ENCODE data around the gene ANG. TPM values are rescaled to one million over a fixed set of nuclear protein-coding genes. Genes with fewer than 3 reads are reported as not detected.

The ANG gene
- total RNA-seq, 1 experiment from 2014 or later = 5.8 TPM

DNA sequence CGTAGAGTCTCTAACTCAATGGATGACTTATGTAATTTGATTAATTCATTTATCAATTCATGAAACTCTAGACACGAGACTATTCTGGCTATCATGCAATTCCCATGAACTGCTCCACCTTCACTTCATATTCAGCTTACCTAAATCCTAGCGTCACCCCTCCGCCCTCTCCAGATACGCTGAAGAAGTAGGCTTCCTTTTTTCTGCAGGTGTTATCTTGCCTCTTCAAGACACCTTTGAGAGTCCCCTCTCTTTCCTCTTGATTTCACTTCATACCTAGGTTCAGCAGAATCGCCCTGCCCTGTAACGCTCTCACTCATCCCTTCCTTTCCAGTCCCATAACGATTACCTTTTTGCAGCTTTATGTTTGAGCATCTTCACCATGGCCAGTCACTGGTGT is 8.2 kb upstream of the ANG start:
- intact Hi-C loops (cut with micrococcal nuclease) = loop anchor here (2.0 to 5.0 kb wide), 3 partner anchors 213 to 338 kb away; partner anchors contain the start of genes METTL17, PARP2 and PNP
- no peaks in the 10 kb centered on the region for H4K20me1 ChIP-seq (ENCODE audit: insufficient read depth)
- ChIA-PET CTCF (interaction anchor here (0.6 to 6.1 kb wide), 8 partner anchors 11 to 441 kb away, joined by 4 to 59 read pairs (median 14); no protein-coding TSS in a partner anchor), RAD21 (ENCODE audit: low non-redundant PET in 1 of 2, low total read pairs in 2 of 2, uncharacterized antibody in 2 of 2, unreplicated experiment in 2 of 2) (no interaction called here), POLR2A (interaction anchor here (0.8 to 6.1 kb wide), 8 partner anchors 9 to 337 kb away, joined by 3 to 47 read pairs (median 16); partner anchors contain the start of gene PARP2)
- no peak for DNase-seq (ENCODE audit: low read depth, low spot score)
- H3K79me2 ChIP-seq (ENCODE audit: insufficient read depth, low read length) = no peaks in the 10 kb centered on the region
- no TSS peak for BruUV-seq (replicated peaks)
- no peak overlapping the region; the same call in 1 of the 2 replicates for H3K9ac ChIP-seq (ENCODE audit: low read length)
- no peaks in the 10 kb centered on the region for H3K9me3 ChIP-seq (ENCODE audit: control insufficient read depth in 1 of 2, insufficient read depth in 1 of 2, low read depth in 1 of 2, low read length in 2 of 2)
- no peaks in the 10 kb centered on the region for H3K27me3 ChIP-seq (ENCODE audit: insufficient read depth, low read length)
- no peaks in the 10 kb centered on the region for H3K36me3 ChIP-seq (ENCODE audit: control insufficient read depth in 1 of 2, insufficient read depth in 2 of 2, low read length in 2 of 2)
- peak overlapping the region in 1 of 2 experiments; percentile 72; a peak in 1 of 4 replicates for H3K4me3 ChIP-seq (replicated peaks in 1 of 2; ENCODE audit: low read depth in 1 of 2, low read length in 2 of 2)
- H3K4me1 ChIP-seq (ENCODE audit: control insufficient read depth in 1 of 2, insufficient read depth in 2 of 2, low read length in 2 of 2) = peaks cover 25 to 57% of the 10 kb centered on the region in 2 experiments
- TF ChIP-seq POLR2A (IDR thresholded peaks at IDR 0.05; ENCODE audit: borderline replicate concordance, extremely low read depth, insufficient read depth, insufficient read length) (no peak), EZH2phosphoT487 (IDR thresholded peaks at IDR 0.05; ENCODE audit: borderline replicate concordance) (no peak), ZFX (IDR thresholded peaks at IDR 0.05) (no peak), CEBPB (IDR thresholded peaks at IDR 0.05; ENCODE audit: low read depth) (no peak), ELF1 (IDR thresholded peaks at IDR 0.05; ENCODE audit: borderline replicate concordance, low read depth) (no peak), EZH2 (IDR thresholded peaks at IDR 0.05) (no peak), SIN3A (IDR thresholded peaks at IDR 0.05; ENCODE audit: low read depth) (no peak), YY1 (IDR thresholded peaks at IDR 0.05; ENCODE audit: extremely low read depth, insufficient replicate concordance, low read depth, low read length) (no peak), REST (IDR thresholded peaks at IDR 0.05; ENCODE audit: low read depth) (no peak), CTCF (IDR thresholded peaks at IDR 0.05 in 2 of 3, conservative IDR thresholded peaks at IDR 0.05 in 1 of 3; ENCODE audit: borderline replicate concordance in 1 of 3, insufficient read depth in 1 of 3, low read depth in 2 of 3, low read length in 2 of 3) (no peak), ZNF274 (IDR thresholded peaks at IDR 0.05; ENCODE audit: low read depth, low read length) (no peak)
- TF ChIP-seq, protein P1, sequence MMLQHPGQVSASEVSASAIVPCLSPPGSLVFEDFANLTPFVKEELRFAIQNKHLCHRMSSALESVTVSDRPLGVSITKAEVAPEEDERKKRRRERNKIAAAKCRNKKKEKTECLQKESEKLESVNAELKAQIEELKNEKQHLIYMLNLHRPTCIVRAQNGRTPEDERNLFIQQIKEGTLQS (IDR thresholded peaks at IDR 0.05) = no peak
- TF ChIP-seq, protein P2, sequence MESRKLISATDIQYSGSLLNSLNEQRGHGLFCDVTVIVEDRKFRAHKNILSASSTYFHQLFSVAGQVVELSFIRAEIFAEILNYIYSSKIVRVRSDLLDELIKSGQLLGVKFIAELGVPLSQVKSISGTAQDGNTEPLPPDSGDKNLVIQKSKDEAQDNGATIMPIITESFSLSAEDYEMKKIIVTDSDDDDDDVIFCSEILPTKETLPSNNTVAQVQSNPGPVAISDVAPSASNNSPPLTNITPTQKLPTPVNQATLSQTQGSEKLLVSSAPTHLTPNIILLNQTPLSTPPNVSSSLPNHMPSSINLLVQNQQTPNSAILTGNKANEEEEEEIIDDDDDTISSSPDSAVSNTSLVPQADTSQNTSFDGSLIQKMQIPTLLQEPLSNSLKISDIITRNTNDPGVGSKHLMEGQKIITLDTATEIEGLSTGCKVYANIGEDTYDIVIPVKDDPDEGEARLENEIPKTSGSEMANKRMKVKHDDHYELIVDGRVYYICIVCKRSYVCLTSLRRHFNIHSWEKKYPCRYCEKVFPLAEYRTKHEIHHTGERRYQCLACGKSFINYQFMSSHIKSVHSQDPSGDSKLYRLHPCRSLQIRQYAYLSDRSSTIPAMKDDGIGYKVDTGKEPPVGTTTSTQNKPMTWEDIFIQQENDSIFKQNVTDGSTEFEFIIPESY (IDR thresholded peaks at IDR 0.05; ENCODE audit: extremely low read depth, insufficient replicate concordance, low read length) = no peak
- peak overlapping the region; percentile 93 for H2AFZ ChIP-seq (ENCODE audit: low read depth, low read length, poor library complexity, severe bottlenecking)
- H3K27ac ChIP-seq (ENCODE audit: low read depth, low read length) = peak overlapping the region; percentile 97
- no peaks in the 10 kb centered on the region for H3K9me2 ChIP-seq (ENCODE audit: insufficient read depth)
- H3K4me2 ChIP-seq (ENCODE audit: low read length) = peak overlapping the region; percentile 96
- no peak for ATAC-seq
